Erythroblast (primary cell): ENCODE data around the gene ZNF662.

Source experiments
- GATA1 ChIP-seq: IDR thresholded peaks from 2 replicates; pipeline ENCODE4 v1.6.1; 2011; ENCODE audit warnings: low read depth, mild to moderate bottlenecking, control low read depth, low read length, moderate library complexity
- POLR2A ChIP-seq: IDR thresholded peaks from 2 replicates; pipeline ENCODE4 v1.6.1; 2011; ENCODE audit warnings: mild to moderate bottlenecking, low read length

GRCh38 chr3:42935472-42935871 lies 29.5 kb downstream of the ZNF662 start:
- TF ChIP-seq POLR2A = no peak
- no peak for TF ChIP-seq GATA1
